ENCODE results near the gene NMUR1. TPM values are rescaled to one million over a fixed set of nuclear protein-coding genes. Genes with fewer than 3 reads are reported as not detected.

Gene NMUR1
- polyA plus RNA-seq, 1 donor (not counting 4 experiments of a cell fraction or from before 2014, with no cell fraction given): not detected

GRCh38 chr2:231494669-231495068 is 35.6 kb downstream of the NMUR1 start:
- H3K4me2 ChIP-seq (ENCODE audit: control insufficient read depth, extremely low read depth, insufficient read depth, low read depth, low read length): no peak overlapping the region
- no peak overlapping the region for H3K9ac ChIP-seq (ENCODE audit: control insufficient read depth, extremely low read depth, insufficient read depth, low read length)
- no peaks in the 10 kb centered on the region for H3K79me2 ChIP-seq (ENCODE audit: control insufficient read depth, insufficient read depth, low read length)
- no peak overlapping the region for H3K4me3 ChIP-seq (ENCODE audit: control insufficient read depth in 2 of 3, extremely low read depth in 1 of 3, insufficient read depth in 2 of 3, low read depth in 1 of 3, low read length in 3 of 3)
- DNase-seq (ENCODE audit: low read depth, low spot score): no peak
- no peaks in the 10 kb centered on the region for H3K9me3 ChIP-seq (ENCODE audit: control insufficient read depth, low read depth, low read length)
- no peak for FAIRE-seq
- dilution Hi-C loops (cut with MboI; ENCODE audit: extremely low pct_ligation_motif_present, low sequenced_read_pairs): no loop called here
- TF ChIP-seq CTCF (optimal IDR thresholded peaks at IDR 0.05 in 1 of 3, IDR thresholded peaks at IDR 0.05 in 1 of 3, conservative IDR thresholded peaks at IDR 0.05 in 1 of 3; ENCODE audit: extremely low read depth in 1 of 3, insufficient read depth in 2 of 3, low read length in 3 of 3): no peak
- no peak for TF ChIP-seq EZH2 (IDR thresholded peaks at IDR 0.05; ENCODE audit: low read length)
- no peaks in the 10 kb centered on the region for H3K27me3 ChIP-seq (ENCODE audit: control insufficient read depth, extremely low read depth, insufficient read depth, low read length)
- no peaks in the 10 kb centered on the region for H3K9me1 ChIP-seq (ENCODE audit: control insufficient read depth, extremely low read depth, insufficient read depth, low read length)
- no peak overlapping the region for H2AFZ ChIP-seq (ENCODE audit: control insufficient read depth, low read length)
- H3K36me3 ChIP-seq (ENCODE audit: control insufficient read depth in 2 of 2, extremely low read depth in 1 of 2, insufficient read depth in 2 of 2, low read length in 2 of 2): no peaks in the 10 kb centered on the region
- H3K27ac ChIP-seq (ENCODE audit: control insufficient read depth, insufficient read depth, low read length): no peak overlapping the region
- no peaks in the 10 kb centered on the region for H4K20me1 ChIP-seq (ENCODE audit: control insufficient read depth, extremely low read depth, insufficient read depth, low read length)
- no peaks in the 10 kb centered on the region for H3K4me1 ChIP-seq (ENCODE audit: control insufficient read depth, extremely low read depth, insufficient read depth, low read length)

- dilution Hi-C loops (cut with MboI; ENCODE audit: extremely low pct_ligation_motif_present, low sequenced_read_pairs): no loop called here
- DNase-seq (ENCODE audit: low read depth, low spot score) (no peak), FAIRE-seq (no peak)
- Histone ChIP-seq H3K9me3 (ENCODE audit: control insufficient read depth, low read depth, low read length) (no peaks in the 10 kb centered on the region), H3K4me2 (ENCODE audit: control insufficient read depth, extremely low read depth, insufficient read depth, low read depth, low read length) (no peak overlapping the region), H3K9ac (ENCODE audit: control insufficient read depth, extremely low read depth, insufficient read depth, low read length) (no peak overlapping the region), H3K9me1 (ENCODE audit: control insufficient read depth, extremely low read depth, insufficient read depth, low read length) (no peaks in the 10 kb centered on the region), H4K20me1 (ENCODE audit: control insufficient read depth, extremely low read depth, insufficient read depth, low read length) (no peaks in the 10 kb centered on the region), H3K79me2 (ENCODE audit: control insufficient read depth, insufficient read depth, low read length) (no peaks in the 10 kb centered on the region), H3K27me3 (ENCODE audit: control insufficient read depth, extremely low read depth, insufficient read depth, low read length) (no peaks in the 10 kb centered on the region), H2AFZ (ENCODE audit: control insufficient read depth, low read length) (no peak overlapping the region), H3K36me3 (ENCODE audit: control insufficient read depth in 2 of 2, extremely low read depth in 1 of 2, insufficient read depth in 2 of 2, low read length in 2 of 2) (no peaks in the 10 kb centered on the region), H3K27ac (ENCODE audit: control insufficient read depth, insufficient read depth, low read length) (no peak overlapping the region), H3K4me1 (ENCODE audit: control insufficient read depth, extremely low read depth, insufficient read depth, low read length) (no peaks in the 10 kb centered on the region), H3K4me3 (ENCODE audit: control insufficient read depth in 2 of 3, extremely low read depth in 1 of 3, insufficient read depth in 2 of 3, low read depth in 1 of 3, low read length in 3 of 3) (no peak overlapping the region)
- TF ChIP-seq CTCF (optimal IDR thresholded peaks at IDR 0.05 in 1 of 3, IDR thresholded peaks at IDR 0.05 in 1 of 3, conservative IDR thresholded peaks at IDR 0.05 in 1 of 3; ENCODE audit: extremely low read depth in 1 of 3, insufficient read depth in 2 of 3, low read length in 3 of 3) (no peak), EZH2 (IDR thresholded peaks at IDR 0.05; ENCODE audit: low read length) (no peak)
Observed at GRCh38 chr2:231490801-231491200, 39.4 kb downstream of the NMUR1 start.

Data from keratinocyte (primary cell).